SK-N-DZ (cell line): ENCODE results near the gene HMGCR.

Experiments used
- DNase-seq: peaks from one replicate; pipeline ENCODE4 v3.0.0-alpha.2; 2015; ENCODE audit warnings: low spot score

The HMGCR gene

DNA sequence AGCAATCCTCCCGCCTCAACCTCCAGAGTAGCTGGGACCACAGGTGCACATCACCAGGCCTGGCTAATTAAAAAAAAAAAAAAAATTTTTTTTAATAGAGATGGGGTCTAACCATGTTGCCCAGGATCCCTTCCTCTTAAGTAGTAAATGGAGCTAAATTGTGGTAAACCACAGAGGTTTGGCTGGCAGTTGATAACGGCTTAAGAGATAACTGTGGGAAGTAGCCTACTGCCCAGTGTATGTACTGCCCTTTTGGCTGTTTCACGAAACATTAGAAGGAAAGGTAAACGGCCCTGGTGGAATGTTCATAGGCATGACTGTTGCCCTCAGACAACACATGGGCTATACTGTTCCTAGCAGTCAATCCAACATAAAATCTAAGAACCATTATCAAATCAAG lies 44.4 kb downstream of the HMGCR start:
- no peak for DNase-seq

GRCh38 chr5:75384218-75384617 lies 47.2 kb downstream of the HMGCR start:
- no peak for DNase-seq

- no peak for DNase-seq
Measured at GRCh38 chr5:75387806-75388205, 50.8 kb downstream of the HMGCR start.

DNA sequence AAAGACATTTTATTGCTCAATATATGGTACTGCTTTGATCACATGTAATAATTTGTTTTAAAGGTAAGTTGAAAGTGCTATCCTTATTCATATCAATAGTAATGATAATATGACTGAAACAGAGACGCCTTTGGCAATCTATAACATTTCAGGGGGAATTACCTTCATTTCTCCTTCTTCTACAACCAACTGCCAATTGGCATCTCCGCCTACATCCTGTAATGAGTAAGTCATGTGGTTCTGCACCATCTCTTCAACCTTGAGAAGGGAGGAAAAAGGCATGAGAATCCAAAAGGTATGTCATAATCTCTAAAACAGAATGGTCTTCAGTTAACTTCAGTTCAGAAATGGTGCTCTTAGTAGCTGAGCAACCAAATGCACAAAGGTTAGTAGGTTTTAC lies 52.4 kb downstream of the HMGCR start:
- DNase-seq = no peak

- DNase-seq = no peak
Measured at GRCh38 chr5:75395277-75395676, 58.3 kb downstream of the HMGCR start.

GRCh38 chr5:75405296-75405695 lies 68.3 kb downstream of the HMGCR start:
- DNase-seq = no peak
